ENCODE data around the gene C1orf174.

GRCh38 chr1:3899754-3900149 lies 320 bp downstream of the C1orf174 start:
- TF ChIP-seq CTCF (IDR thresholded peaks at IDR 0.05) (no peak), POLR2A (IDR thresholded peaks at IDR 0.05) (no peak)

Measured in body of pancreas (tissue), 4 donors.